HL-60/S4 treated with phorbol 12-myristate 13-acetate at 8.2 ng/mL for 4 days and 3 days (cell line): ENCODE results near the gene SF3A1.

Source experiments
- in situ Hi-C: fragments of 300-500 bp; cut with MboI; formaldehyde crosslinking; loops from 2 replicates; pipeline ENCODE4 v1.15.0; 2022; ENCODE audit warnings: low sequenced_read_pairs

Gene SF3A1

DNA sequence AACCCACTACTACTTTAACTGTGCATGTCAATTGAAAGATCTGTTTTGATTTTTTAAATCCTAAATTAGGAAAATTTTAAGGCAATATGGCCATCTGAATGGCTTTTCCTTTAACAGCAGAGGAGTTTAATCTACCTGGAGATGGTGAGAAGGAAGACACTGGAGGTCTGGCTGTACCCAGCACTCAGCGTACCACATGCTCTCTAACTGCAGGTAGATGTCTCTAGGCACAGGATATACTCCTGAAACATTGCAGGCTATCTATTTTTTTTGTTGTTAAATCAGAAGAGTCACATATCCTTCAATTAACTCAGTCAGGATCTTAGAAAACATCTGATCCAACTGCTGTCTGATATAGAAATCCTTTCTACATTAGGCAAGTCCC, 50.1 kb downstream of the SF3A1 start:
- in situ Hi-C loops: no loop called here

DNA sequence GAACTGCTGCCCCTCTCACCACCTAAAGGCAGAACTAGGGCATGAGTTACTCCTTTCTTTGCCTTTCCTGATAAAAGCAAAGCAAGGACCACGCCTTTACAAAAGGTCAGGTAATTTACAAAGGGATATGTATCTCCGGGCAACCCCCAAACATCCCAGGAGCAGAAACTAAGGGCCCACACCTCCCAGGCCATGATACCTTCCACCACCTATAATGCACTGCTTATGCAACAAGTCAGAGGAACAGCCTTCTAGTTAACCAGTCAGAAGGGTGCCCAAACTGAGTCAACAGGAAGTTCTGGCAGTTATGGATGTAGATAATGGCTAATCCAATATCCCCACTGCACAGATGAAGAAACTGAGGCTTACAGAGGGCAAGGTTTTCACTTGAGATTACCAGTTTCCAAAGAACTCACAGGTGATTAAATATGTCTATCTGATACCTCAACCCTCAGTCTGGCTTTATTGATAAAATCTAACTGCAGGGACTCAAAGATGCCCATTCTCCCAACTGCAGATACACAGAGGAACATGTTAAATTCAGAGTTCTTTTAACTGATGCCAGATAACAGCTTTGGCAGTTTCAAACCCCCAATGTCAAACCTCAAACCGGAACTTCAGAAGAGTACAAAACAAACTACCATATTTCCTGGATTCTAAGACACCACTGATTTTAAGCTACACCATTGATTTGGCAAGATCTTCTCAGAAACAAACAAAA, 50.6 kb downstream of the SF3A1 start:
- in situ Hi-C loops: no loop called here

DNA sequence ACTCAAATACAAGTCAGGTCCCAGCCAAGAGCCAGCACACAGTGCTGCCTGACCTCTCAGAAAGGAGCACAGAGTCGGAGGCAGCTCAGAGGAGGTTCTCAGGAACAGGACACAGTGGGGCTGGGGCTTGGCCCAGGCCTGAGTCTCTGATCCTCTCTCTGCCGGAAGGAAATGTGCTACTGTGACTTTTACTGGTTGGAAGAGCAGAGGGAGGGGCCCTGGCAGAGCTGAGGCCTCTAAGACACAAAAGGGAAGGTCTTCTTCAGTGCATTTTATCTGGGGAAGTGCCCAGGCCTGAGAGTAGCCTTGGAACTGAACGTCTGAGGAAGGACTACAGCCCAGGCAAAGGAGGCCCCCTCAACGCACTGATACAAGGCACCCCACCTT, 51.2 kb downstream of the SF3A1 start:
- in situ Hi-C loops: no loop called here

DNA sequence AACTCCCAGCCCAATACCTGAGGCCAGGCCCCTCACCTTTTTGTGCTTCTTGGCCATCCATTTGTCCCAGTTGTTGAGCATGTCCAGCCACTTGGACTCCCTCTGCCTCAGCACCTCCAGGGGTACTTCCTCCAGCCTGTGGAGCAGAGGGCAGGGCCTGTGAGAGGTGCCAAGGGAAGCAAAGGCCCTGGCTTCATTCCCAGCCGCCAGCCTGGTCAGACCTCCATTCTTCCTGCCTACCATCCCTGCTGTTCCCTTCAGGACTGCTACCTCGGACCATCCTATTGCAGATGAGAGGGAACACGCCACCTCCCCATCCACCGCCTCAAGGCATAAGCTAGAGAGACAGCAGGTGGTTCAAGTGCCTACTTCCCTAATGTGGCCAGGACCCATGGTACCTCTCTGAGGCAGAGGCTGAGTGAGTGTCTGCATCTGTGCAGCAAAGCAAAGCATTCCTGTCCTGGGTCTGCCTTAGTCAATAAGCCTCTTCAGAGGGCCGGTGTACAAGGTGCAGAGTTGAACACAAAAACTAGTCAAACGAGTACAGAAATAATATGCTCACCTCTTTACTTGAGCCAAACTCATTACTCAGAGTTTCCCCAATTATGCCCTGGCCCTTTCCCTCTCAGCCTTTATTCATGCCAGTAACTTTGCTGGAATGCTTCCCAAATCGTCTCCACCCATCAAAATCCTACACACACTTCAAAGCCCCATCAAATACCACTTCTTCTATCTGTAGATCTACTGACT, 52.0 kb downstream of the SF3A1 start:
- in situ Hi-C loops: no loop called here

DNA sequence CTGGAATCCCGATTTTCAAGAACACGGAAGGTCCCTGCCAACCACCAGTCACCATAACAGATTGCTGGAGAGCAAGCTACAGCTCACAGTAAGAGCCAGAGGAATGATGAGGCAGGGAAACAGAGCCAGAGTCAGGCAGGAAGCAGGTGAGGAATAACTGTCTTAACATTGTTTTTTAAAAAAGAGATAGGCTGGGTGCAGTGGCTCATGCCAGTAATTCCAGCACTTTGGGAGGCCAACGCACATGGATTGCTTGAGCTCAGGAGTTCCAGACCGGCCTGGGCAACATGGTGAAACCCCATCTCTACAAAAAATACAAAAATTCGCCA, 53.9 kb downstream of the SF3A1 start:
- in situ Hi-C loops: no loop called here

DNA sequence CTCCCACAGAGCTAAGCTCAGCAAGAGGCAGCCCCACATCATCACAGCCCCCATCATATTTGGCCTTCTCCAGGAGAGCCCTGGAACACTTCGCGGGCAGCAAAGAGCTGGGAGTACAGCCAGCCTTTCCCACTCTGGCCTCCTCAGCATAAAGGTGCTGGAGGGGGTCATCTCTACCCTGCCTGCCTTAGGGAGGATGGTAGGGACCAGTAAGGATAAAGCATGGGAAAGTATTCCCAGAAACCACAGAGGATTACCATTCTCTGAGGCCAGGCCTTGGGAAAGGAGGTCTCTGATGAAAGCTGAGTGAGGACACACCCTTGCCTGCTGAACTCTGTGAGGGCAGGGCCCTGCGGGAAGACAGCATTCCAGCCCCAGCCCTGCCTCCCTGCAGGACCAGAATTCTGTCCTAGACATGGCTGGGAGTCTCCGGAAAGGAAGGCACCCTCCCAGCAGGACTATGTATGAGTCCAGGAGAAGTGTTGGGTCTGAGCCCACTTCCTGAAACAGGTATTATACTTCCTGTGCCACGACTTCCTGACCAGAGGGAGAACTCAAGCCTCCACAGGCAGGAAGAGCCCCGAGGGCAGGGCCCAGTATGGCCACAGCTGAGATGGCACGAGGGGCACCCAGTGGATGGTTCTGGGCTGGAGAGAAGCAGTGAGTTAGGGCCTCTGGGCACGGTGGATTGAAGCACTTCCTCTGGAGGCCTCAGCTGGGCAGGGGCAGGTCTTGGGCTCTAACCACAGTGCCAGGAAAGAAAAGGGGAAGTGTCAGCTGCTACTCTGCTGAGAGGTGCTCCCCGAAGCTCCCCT, 54.5 kb downstream of the SF3A1 start:
- in situ Hi-C loops: no loop called here

DNA sequence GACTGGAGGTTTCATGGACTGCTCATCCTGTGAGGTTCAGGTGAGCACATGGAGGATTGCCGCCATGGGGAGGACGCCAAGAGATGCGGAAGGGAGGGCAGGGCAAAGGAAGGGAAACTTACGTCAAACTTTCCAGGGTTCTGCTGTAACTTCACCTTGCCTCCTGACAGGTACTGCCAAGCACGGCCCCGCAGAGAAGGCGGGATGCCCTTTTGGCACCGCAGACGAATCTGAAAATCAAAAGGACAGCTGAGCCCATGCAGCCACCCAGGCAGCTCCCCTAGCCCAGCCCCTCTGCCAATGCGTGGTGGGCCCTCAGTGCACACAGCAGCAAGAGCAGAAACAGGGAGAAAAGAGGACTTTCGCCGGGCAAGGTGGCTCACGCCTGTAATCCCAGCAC, 57.4 kb downstream of the SF3A1 start:
- in situ Hi-C loops: no loop called here

DNA sequence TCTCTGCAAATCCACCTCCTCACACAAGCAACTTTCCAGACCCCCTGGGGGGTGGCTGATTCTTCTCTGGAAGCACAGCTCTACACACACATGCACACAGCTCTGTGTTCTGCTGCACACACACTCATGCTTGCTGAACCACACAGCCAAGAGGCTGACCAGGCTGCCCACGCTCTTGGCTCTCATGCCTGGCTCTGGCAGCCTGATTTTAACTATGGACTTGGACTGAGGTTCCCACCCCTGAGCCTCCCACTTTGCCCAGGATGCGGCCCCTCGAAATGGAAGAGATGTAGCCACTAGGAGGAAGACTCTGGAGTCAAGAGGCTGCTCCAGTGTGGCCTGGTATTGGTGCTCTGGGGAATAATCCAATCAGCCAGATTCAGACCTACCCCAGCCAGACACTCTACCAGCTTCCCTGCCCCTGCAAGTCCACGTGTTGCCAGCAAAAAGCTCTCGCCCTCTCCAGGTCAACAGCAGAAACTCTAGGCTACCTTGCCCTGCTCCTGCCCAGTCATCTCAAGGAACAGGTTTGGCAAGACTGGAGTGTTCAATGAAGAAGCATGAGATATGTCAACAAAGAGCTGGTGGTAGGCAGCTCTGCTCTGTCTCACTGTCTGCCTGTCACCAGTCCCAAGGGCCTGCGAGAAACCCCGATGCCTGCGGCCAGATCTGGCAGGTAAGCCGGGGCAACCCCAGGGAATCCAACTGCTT, 58.5 kb downstream of the SF3A1 start:
- in situ Hi-C loops: no loop called here

DNA sequence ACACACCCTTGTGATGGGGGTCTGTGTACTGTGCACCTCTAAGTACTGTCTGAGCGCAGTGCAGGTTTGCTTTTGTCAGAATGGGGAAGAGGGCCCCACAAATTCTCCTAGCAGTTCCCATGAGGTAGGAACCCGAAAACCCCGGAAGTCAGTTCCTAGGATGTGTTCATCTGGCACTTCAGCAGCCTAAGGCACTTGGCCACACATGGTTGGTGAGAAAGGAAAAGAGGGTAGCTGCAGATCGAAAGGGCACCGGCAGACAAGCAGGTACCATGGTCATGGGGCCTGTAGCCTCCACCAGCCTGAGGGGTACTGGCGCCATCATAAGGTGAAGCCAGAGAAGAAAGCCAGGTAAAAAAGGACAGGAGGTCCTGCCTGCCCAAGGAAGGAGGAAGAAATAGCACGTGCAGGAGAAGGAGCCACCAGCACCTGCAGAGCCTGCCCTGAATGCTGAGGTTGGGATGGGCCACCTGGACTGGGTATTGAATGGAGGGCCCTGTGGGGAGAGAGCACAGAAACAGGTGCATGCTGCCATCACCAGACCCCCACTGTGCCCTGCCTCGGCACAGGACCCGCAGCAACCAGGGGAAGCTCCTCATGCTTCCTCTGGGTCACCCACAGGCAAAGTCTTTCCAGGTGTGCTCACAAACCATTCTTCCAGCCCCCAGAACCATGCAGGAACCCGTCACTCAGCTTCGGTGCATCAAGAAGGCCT, 59.3 kb downstream of the SF3A1 start:
- in situ Hi-C loops: no loop called here

DNA sequence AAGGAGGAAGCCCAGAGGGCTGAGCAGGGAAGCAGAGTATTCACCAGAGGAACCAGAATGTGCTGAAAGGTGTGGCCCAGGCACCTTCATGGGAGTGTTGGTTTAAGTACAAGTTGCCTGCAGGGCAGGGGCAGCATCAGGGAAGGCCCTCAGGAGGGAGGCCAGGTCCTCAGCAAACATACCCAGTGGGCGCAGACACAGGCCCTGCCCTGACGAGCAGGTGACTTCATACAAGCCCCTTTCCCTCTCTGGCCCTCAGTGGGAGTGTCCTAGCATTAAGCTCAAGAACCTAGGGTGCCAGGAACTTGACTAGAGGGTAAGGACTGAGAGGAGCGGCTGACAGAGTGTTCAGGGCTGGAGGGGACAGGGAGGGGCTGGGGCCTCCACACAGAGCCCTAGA, 59.9 kb downstream of the SF3A1 start:
- in situ Hi-C loops: no loop called here

DNA sequence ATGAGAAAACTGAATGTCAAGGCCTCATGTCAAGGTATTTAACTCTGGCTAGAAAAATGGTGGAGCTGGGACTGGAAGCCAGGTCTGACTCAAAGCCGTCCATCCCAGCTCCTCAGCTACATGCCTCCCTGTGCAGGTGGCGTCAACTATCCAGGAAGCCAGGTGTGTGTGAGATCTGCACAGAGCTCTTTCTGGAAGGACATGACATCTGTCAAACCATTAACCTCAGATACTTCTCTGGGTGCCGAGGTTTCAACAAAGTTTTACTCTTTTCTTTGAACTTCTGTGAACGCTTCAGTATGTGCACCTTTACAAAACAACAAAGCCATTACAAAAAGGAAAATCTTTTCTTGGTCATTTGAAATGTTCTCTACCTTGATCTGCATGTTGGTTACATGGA, 60.4 kb downstream of the SF3A1 start:
- in situ Hi-C loops: no loop called here

DNA sequence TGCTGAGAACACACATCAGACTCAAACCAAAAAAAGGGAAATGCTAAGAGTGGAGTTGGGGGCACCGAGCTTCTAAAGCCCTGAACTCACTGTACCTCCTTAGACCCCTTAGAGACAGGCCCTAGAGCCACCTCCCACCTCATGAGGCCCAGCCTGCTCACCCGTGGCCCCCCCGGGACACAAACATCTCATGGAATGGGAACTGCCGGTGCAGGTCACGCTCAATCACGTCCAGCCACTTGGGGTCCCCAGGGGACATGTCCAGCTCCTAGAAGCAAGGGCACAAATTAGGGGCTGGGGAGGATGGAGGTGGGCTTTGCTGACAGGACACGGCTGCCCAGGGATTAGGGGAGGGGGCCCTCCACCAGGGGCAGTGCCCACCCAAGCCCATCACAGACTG, 61.1 kb downstream of the SF3A1 start:
- in situ Hi-C loops: no loop called here

DNA sequence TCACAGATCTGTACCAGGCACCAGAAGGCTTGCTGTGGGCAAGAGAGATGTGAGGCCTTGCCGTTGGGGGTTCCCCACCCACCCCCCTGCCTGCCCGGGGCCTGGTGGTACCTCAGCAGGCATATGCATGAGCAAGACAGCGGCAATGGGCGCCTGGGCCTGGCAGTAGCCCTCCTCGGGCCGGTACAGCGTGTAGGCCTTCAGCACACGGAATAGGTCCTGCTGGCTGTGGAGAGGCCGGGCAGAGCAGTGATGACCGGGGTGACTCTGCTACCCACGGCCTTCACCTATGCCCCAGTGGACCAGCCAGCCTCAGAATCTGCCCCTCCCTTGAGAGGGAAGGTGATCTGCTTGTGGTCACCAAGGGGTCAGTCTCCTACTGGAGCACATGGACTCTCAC, 61.9 kb downstream of the SF3A1 start:
- in situ Hi-C loops: no loop called here

DNA sequence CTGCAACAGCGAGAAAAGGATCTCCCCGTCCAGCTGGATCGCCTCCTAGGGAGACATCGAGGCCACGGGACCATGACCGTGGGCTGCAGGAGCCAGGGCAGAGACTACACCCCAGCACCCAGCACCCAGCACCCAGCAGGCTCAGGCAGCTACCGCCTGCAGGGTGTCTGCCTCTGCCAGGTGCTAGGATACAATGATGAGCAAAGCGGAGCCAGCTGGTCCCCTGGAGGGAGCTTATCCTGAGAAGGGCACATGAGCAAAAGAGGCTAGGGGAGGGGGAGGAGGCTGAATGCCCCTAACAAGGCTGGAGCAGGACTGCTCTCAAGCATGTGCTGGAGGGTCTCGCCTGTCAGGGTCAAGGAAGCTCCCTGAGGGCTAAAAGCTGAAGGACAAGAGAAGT, 62.6 kb downstream of the SF3A1 start:
- in situ Hi-C loops: no loop called here

DNA sequence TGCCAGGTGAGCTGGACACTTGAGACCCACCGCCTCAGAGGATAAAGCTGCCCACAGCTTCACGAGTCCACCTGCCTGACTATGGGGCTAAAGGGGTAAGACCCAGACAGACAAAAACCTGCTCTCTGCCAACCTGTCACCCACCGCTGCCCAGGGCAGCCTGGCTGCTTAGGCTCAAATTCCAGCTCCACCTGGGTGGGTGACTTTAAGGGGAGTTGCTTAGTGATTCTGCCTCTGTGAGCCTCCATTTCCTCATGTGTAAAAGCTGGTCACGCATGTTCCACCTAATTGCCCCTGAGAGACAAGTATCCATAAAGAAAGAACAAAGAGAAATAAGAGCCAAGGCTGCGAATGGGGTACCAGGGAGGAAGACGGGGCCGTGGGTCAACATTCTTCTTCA, 63.7 kb downstream of the SF3A1 start:
- in situ Hi-C loops: no loop called here

DNA sequence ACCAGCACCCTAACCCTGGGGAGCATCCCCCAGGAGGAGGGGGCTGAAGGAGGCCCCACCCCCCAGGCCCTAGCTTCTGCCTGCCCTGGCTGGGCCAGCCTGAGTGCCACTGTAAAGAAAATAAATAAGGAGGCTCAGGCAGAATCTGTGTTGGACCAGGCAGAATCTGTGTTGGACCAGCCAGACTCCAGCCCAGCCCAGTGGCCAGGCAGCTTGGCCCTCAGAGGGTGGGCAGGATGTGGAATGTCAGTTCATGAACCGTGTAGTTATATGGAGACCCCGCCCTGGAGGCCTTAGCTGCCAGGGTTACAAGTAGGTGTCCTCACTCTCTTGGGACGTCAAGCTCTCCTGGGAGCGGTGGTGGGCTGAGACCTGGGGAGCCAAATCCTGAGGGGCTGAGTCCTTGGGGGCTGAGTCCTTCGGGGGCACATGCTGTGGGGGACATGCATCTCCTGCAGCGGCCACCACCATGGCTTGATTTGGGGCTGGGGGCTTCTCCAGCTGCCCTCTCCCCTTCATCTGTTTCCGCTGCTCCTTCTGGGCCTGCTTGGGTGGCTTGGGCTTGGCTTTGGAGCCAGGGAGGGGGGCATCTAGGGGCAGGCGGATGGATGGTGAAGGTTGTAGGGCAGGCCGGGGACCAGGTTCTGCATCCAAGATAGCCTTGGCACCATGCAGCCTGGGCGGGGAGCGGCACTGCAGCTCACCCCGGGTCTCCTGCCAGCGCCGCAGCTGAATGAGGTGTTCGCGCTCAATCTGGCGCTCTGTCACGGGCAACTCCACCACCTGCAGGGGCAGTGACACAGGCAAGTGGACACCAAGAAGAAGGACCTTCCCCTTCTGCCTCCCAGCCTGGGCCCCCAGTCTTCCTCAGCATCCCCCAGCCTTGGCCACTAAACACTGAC, 64.4 kb downstream of the SF3A1 start:
- in situ Hi-C loops: no loop called here

DNA sequence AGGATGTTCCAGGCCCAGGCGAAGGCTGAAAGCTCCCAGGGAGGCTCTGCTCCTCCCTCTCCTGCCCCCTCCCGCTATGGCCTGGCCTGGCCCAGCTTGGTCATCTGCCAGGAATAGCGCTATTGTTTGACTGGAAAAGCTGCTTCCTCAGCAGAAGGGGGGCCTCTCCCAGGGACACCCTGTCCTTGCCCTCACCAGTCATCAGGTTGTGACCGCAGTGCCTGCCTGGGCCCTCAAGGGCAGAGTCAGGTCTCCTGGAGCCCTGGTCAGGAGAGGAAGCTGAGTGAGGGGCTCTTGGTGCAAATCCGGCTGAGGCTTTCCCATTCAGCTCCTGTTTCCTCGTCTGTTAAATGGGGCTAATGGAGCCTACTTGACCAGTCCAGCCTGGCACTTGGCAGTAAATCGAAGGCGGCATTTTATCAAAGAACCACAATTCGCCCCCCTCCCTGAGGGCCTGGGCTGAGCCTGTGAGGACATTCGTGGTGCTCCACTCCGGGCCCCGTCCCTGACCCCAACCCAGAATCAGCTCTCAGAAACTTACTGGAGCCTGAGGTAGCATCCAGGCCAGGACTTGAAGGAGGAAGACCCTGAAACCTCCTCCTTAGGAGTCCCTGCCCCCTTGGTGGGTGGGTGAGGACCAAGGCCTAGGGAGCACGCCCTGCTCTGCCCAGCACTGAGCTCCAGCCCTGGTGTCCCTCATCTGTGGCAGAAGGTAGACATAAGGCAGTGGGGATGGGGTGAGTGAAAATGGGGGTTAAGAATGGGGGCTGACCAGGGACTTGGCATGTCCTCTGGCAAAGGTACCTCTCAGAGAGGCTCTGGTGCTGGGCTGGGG, 65.4 kb downstream of the SF3A1 start:
- in situ Hi-C loops: no loop called here

DNA sequence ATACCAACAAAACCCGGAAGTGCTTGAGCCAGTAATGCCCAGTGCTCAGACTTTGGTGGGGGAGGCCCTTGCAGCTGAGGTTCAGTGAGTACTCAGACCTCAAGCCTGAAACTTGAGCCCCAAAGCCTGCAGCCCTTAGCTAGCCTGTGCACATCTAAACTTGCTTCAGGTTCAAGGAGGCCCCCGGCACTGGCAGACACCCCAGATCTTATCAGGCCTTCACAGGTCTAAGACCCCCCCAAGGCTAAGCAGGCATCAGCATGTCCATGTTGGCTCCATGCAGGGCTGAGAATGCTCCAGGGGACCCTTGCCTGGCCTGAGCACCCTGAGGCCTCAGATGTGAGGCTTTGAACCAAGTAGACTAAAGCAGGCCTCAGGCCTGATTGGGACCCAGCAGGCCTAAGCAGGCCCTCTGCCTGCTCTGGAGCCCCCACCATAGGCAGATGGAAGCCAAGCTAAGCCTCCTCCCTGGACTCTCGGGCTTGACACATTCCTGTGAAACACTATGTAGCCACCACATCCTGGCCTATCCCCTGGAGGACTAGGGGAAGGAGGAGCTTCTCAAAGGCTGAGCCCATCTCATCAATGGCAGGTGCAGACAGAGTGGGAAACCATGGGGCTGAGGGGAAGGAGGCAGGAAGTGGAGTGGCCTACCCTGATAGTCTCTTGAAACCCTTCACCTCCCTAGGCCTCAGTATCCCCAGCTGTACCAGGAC, 66.2 kb downstream of the SF3A1 start:
- in situ Hi-C loops: no loop called here
